Epithelial cell of proximal tubule (primary cell): ENCODE measurements around the gene ADAMTS16. TPM values are rescaled to one million over a fixed set of nuclear protein-coding genes. Genes with fewer than 3 reads are reported as not detected.

Experiments
- DNase-seq: peaks from one replicate; pipeline ENCODE4 v3.0.0-alpha.2; 2011; ENCODE audit warnings: low read depth
- H3K4me3 ChIP-seq: 2 replicates; pipeline ENCODE4 v1.5.1; 2011; ENCODE audit warnings: low read depth, mild to moderate bottlenecking, low read length
- CTCF ChIP-seq: conservative IDR thresholded peaks from 2 replicates; pipeline ENCODE4 v1.5.1; 2012; ENCODE audit warnings: low read depth, mild to moderate bottlenecking, low read length
- total RNA-seq: library from RNA; depleted of rRNA; stranded (reverse); fragments of >200 nt; gene quantifications from 2 replicates; pipeline ENCODE4 v1.2.3, GENCODE V29; 2015

Gene ADAMTS16
- total RNA-seq, 1 donor from 2014 or later, result under 0.01 TPM

- TF ChIP-seq CTCF, result no peak
- no peak overlapping the region for H3K4me3 ChIP-seq
- DNase-seq, result no peak
Observed at GRCh38 chr5:5296051-5296450, 155.9 kb downstream of the ADAMTS16 start.

GRCh38 chr5:5297432-5298067 is 157.4 kb downstream of the ADAMTS16 start:
- H3K4me3 ChIP-seq, result no peak overlapping the region
- no peak for TF ChIP-seq CTCF
- no peak for DNase-seq

- TF ChIP-seq CTCF, result no peak
- no peak for DNase-seq
- no peak overlapping the region for H3K4me3 ChIP-seq
Observed at GRCh38 chr5:5298068-5298633, 158.0 kb downstream of the ADAMTS16 start.

- TF ChIP-seq CTCF, result no peak
- no peak for DNase-seq
- no peak overlapping the region for H3K4me3 ChIP-seq
Observed at GRCh38 chr5:5298841-5299541, 158.9 kb downstream of the ADAMTS16 start.

GRCh38 chr5:5301176-5301575 is 161.0 kb downstream of the ADAMTS16 start:
- no peak overlapping the region for H3K4me3 ChIP-seq
- TF ChIP-seq CTCF, result no peak

GRCh38 chr5:5302201-5302600 is 162.1 kb downstream of the ADAMTS16 start:
- no peak for TF ChIP-seq CTCF

More at GRCh38 chr5:5301176-5301575, 161.0 kb downstream of the ADAMTS16 start:
- no peak for DNase-seq

More at GRCh38 chr5:5302201-5302600, 162.1 kb downstream of the ADAMTS16 start:
- no peak for DNase-seq
- no peak overlapping the region for H3K4me3 ChIP-seq
